Measurements from ENCODE around the gene KRTAP10-4. TPM values are rescaled to one million over a fixed set of nuclear protein-coding genes. Genes with fewer than 3 reads are reported as not detected.

Gene KRTAP10-4
- total and polyA plus RNA-seq, 2 donors (not counting 1 experiment from before 2014, with no cell fraction given), result not detected

GRCh38 chr21:44558695-44559094 lies 14.8 kb upstream of the KRTAP10-4 start, which contains the start of gene KRTAP10-3:
Gene KRTAP10-3, minus strand, starts transcription at chr21:44558795. Its CDS starts 80 bp downstream, at chr21:44558715.
- peaks cover 0 to 13% (median 4%) of the 10 kb centered on the region in 4 experiments for H3K27me3 ChIP-seq (replicated peaks in 1 of 4; ENCODE audit: control extremely low read depth in 1 of 4, control insufficient read depth in 3 of 4, insufficient read depth in 4 of 4, low read length in 3 of 4)
- ChIA-PET CTCF (no interaction called here), POLR2A (no interaction called here)
- no peaks in the 10 kb centered on the region for H3K79me2 ChIP-seq (ENCODE audit: control insufficient read depth, insufficient read depth, low read length)
- H3K4me1 Mint-ChIP-seq, result peaks cover 23% of the 10 kb centered on the region
- ATAC-seq (ENCODE audit: low read depth), result no peak
- DNase-seq, result no peak
- peaks cover 0 to 10% (median 4%) of the 10 kb centered on the region in 3 donors for H3K9me3 ChIP-seq (ENCODE audit: control extremely low read depth in 1 of 3, control insufficient read depth in 2 of 3, insufficient read depth in 1 of 3, low read length in 2 of 3)
- peaks cover 0 to 11% of the 10 kb centered on the region in 2 donors for H3K4me1 ChIP-seq (ENCODE audit: control insufficient read depth in 2 of 2, insufficient read depth in 2 of 2, low read length in 2 of 2)
- no peak within 1 kb of the TSS for H3K27ac ChIP-seq (ENCODE audit: low read length in 2 of 2)
- H3K27ac Mint-ChIP-seq, result no peak within 1 kb of the TSS
- H3K9me3 Mint-ChIP-seq (ENCODE audit: insufficient read depth), result peaks cover 9% of the 10 kb centered on the region
- H2AFZ ChIP-seq (ENCODE audit: insufficient read depth, low read depth, low read length, poor library complexity, severe bottlenecking), result no peak within 1 kb of the TSS
- H3K27me3 Mint-ChIP-seq, result peaks cover 37% of the 10 kb centered on the region
- no peak within 1 kb of the TSS for H3K4me3 ChIP-seq (ENCODE audit: control extremely low read depth in 1 of 5, extremely low read depth in 1 of 5, insufficient read depth in 1 of 5, low read depth in 2 of 5, low read length in 4 of 5)
- intact Hi-C loops (cut with micrococcal nuclease), result no loop called here
- no peak within 1 kb of the TSS for H3K9ac ChIP-seq (ENCODE audit: low read length)
- TF ChIP-seq CTCF (IDR thresholded peaks at IDR 0.05) (no peak), EZH2 (IDR thresholded peaks at IDR 0.05; ENCODE audit: borderline replicate concordance, insufficient read depth, low read depth, low read length, poor library complexity, severe bottlenecking) (no peak)
- WGBS (ENCODE audit: insufficient coverage), result 86% methylated on average over 5 of the region's 5 CpGs
- H3K36me3 ChIP-seq (replicated peaks in 1 of 2; ENCODE audit: control extremely low read depth in 1 of 2, control insufficient read depth in 1 of 2, extremely low read depth in 1 of 2, insufficient read depth in 2 of 2, low read length in 1 of 2), result no peaks in the 10 kb centered on the region
- H4K20me1 ChIP-seq (ENCODE audit: control insufficient read depth, insufficient read depth, low read length, poor library complexity, severe bottlenecking), result no peaks in the 10 kb centered on the region
- H3K4me2 ChIP-seq (replicated peaks; ENCODE audit: low read depth, low read length, poor library complexity, severe bottlenecking), result no peak within 1 kb of the TSS
- H3K4me3 Mint-ChIP-seq, result no peak within 1 kb of the TSS

GRCh38 chr21:44564099-44564498 lies 9.4 kb upstream of the KRTAP10-4 start:
- DNase-seq, result no peak
- H3K4me2 ChIP-seq (replicated peaks; ENCODE audit: low read depth, low read length, poor library complexity, severe bottlenecking), result no peak overlapping the region
- no peak overlapping the region for H3K4me3 ChIP-seq (ENCODE audit: control extremely low read depth in 1 of 5, extremely low read depth in 1 of 5, insufficient read depth in 1 of 5, low read depth in 2 of 5, low read length in 4 of 5)
- H3K9ac ChIP-seq (ENCODE audit: low read length), result no peak overlapping the region
- no peaks in the 10 kb centered on the region for H3K27me3 ChIP-seq (replicated peaks in 1 of 4; ENCODE audit: control extremely low read depth in 1 of 4, control insufficient read depth in 3 of 4, insufficient read depth in 4 of 4, low read length in 3 of 4)
- TF ChIP-seq CTCF (IDR thresholded peaks at IDR 0.05) (no peak), EZH2 (IDR thresholded peaks at IDR 0.05; ENCODE audit: borderline replicate concordance, insufficient read depth, low read depth, low read length, poor library complexity, severe bottlenecking) (no peak)
- intact Hi-C loops (cut with micrococcal nuclease), result no loop called here
- Mint-ChIP-seq H3K27ac (no peak overlapping the region), H3K4me1 (peaks cover 41% of the 10 kb centered on the region), H3K4me3 (no peak overlapping the region), H3K9me3 (ENCODE audit: insufficient read depth) (peaks cover 9% of the 10 kb centered on the region), H3K27me3 (peaks cover 5% of the 10 kb centered on the region)
- H4K20me1 ChIP-seq (ENCODE audit: control insufficient read depth, insufficient read depth, low read length, poor library complexity, severe bottlenecking), result no peaks in the 10 kb centered on the region
- WGBS (ENCODE audit: insufficient coverage), result no CpG with 5 or more reads among the region's 1 CpG
- peaks cover 0 to 9% (median 4%) of the 10 kb centered on the region in 3 donors for H3K9me3 ChIP-seq (ENCODE audit: control extremely low read depth in 1 of 3, control insufficient read depth in 2 of 3, insufficient read depth in 1 of 3, low read length in 2 of 3)
- H2AFZ ChIP-seq (ENCODE audit: insufficient read depth, low read depth, low read length, poor library complexity, severe bottlenecking), result no peak overlapping the region
- H3K27ac ChIP-seq (ENCODE audit: low read length in 2 of 2), result no peak overlapping the region
- ChIA-PET POLR2A (no interaction called here), CTCF (no interaction called here)
- H3K79me2 ChIP-seq (ENCODE audit: control insufficient read depth, insufficient read depth, low read length), result no peaks in the 10 kb centered on the region
- peaks cover 12 to 26% of the 10 kb centered on the region in 2 donors for H3K4me1 ChIP-seq (ENCODE audit: control insufficient read depth in 2 of 2, insufficient read depth in 2 of 2, low read length in 2 of 2)
- no peak for ATAC-seq (ENCODE audit: low read depth)
- no peaks in the 10 kb centered on the region for H3K36me3 ChIP-seq (replicated peaks in 1 of 2; ENCODE audit: control extremely low read depth in 1 of 2, control insufficient read depth in 1 of 2, extremely low read depth in 1 of 2, insufficient read depth in 2 of 2, low read length in 1 of 2)
